Endothelial cell of umbilical vein (primary cell): ENCODE results near the gene CCBE1. TPM values are rescaled to one million over a fixed set of nuclear protein-coding genes. Genes with fewer than 3 reads are reported as not detected.

Experiments
- BruUV-seq: library from RNA; stranded (reverse); fragments of 400-500 nt; replicated peaks from 2 replicates; lab custom pipeline; 2021; lab: Mats Ljungman, UMichigan
- CTCF ChIA-PET: fragments of 300-600, 350-600 bp; sonication (Branson Sonifier 250); formaldehyde crosslinking; loops from one replicate; lab custom pipeline; 2021; ENCODE audit warnings: antibody characterized with exemption, inconsistent platforms; lab: Charles Lee
- POLR2A ChIA-PET: fragments of 300-600, 350-600 bp; sonication (Branson Sonifier 250); formaldehyde crosslinking; loops from one replicate; lab custom pipeline; 2021; ENCODE audit warnings: antibody characterized with exemption, inconsistent platforms; lab: Charles Lee
- DNase-seq: peaks from one replicate; pipeline ENCODE4 v3.0.0-alpha.2; 2011; ENCODE audit warnings: low read depth, low spot score
- FAIRE-seq: peaks from 2 replicates; lab custom pipeline; 2011; peaks lifted over from hg19 to GRCh38; lab: Jason Lieb, UNC
- H2AFZ ChIP-seq: 2 replicates; pipeline ENCODE4 v1.6.0; 2012; ENCODE audit warnings: low read depth, low read length, control low read depth, inconsistent platforms
- H3K27ac ChIP-seq: 2 replicates; pipeline ENCODE4 v1.5.1; 2011; ENCODE audit warnings: low read depth, mild to moderate bottlenecking, control low read depth, low read length, moderate library complexity; ENCODE audit not compliant: insufficient read depth
- H3K27me3 ChIP-seq, 2 experiments: 2 replicates each; pipeline versions ENCODE4 v1.6.0 to v1.6.1; 2011; ENCODE audit warnings: low read length in 2 of 2, mixed read lengths in 1 of 2; ENCODE audit not compliant: control insufficient read depth in 2 of 2, insufficient read depth in 2 of 2
- H3K36me3 ChIP-seq, 2 experiments: 2 replicates in 1 of 2; 3 replicates in 1 of 2; pipeline ENCODE4 v1.5.1; 2011; ENCODE audit warnings: low read length in 2 of 2, mild to moderate bottlenecking in 1 of 2, moderate library complexity in 1 of 2; ENCODE audit not compliant: control insufficient read depth in 2 of 2, insufficient read depth in 2 of 2; ENCODE audit errors: extremely low read depth in 1 of 2
- H3K4me1 ChIP-seq: 3 replicates; pipeline ENCODE4 v1.5.1; 2011; ENCODE audit warnings: mild to moderate bottlenecking, low read length; ENCODE audit not compliant: control insufficient read depth, insufficient read depth; ENCODE audit errors: extremely low read depth
- H3K4me2 ChIP-seq: 2 replicates; pipeline ENCODE4 v1.6.1; 2011; ENCODE audit warnings: low read length, control low read depth, mixed read lengths; ENCODE audit not compliant: insufficient read depth
- H3K4me3 ChIP-seq, 3 experiments: fragments of 200-600 bp in 1 of 3; sonication (generic), shearing (Covaris generic) in 1 of 3; replicated peaks in 1 of 3; 2 replicates each; pipeline ENCODE4 v1.5.1; 2011 to 2016; ENCODE audit warnings: control low read depth in 3 of 3, low read length in 3 of 3, mild to moderate bottlenecking in 2 of 3, inconsistent platforms in 1 of 3, low read depth in 1 of 3, moderate library complexity in 1 of 3; ENCODE audit not compliant: insufficient read depth in 1 of 3
- H3K79me2 ChIP-seq: 2 replicates; pipeline ENCODE4 v1.6.0; 2012; ENCODE audit warnings: low read length, inconsistent platforms; ENCODE audit not compliant: control insufficient read depth, insufficient read depth
- H3K9ac ChIP-seq: replicated peaks from 2 replicates; pipeline ENCODE3; 2011; ENCODE audit warnings: low read length, control low read depth; ENCODE audit not compliant: insufficient read depth; ENCODE audit errors: extremely low read depth
- H3K9me1 ChIP-seq: replicated peaks from 3 replicates; pipeline ENCODE4 v1.6.0; 2011; ENCODE audit warnings: mild to moderate bottlenecking, low read length; ENCODE audit not compliant: control insufficient read depth, insufficient read depth; ENCODE audit errors: extremely low read depth
- H3K9me3 ChIP-seq: replicated peaks from 2 replicates; pipeline ENCODE4 v1.5.1; 2012; ENCODE audit warnings: low read length, inconsistent platforms; ENCODE audit not compliant: control insufficient read depth, insufficient read depth
- H4K20me1 ChIP-seq: replicated peaks from 2 replicates; pipeline ENCODE3; 2011; ENCODE audit warnings: mild to moderate bottlenecking, low read length; ENCODE audit not compliant: control insufficient read depth, insufficient read depth; ENCODE audit errors: extremely low read depth
- CTCF ChIP-seq, 2 donors: IDR thresholded peaks; 1 replicate in 1 of 2; 2 replicates in 1 of 2; pipeline ENCODE4 v1.5.1; 2011; ENCODE audit warnings: low read length in 2 of 2, mild to moderate bottlenecking in 2 of 2, moderate library complexity in 2 of 2, control low read depth in 1 of 2, inconsistent platforms in 1 of 2, low read depth in 1 of 2; ENCODE audit not compliant: insufficient read depth in 1 of 2; ENCODE audit errors: extremely low read depth in 1 of 2
- EZH2 ChIP-seq: IDR thresholded peaks from 2 replicates; pipeline ENCODE4 v1.6.1; 2012; ENCODE audit warnings: borderline replicate concordance, low read depth, mild to moderate bottlenecking, moderate library complexity, low read length, inconsistent platforms; ENCODE audit not compliant: severe bottlenecking
- FOS ChIP-seq: IDR thresholded peaks from 2 replicates; pipeline ENCODE4 v1.6.1; 2011; ENCODE audit warnings: mild to moderate bottlenecking, low read length, moderate library complexity, borderline replicate concordance; ENCODE audit not compliant: insufficient read depth
- GATA2 ChIP-seq: IDR thresholded peaks from 2 replicates; pipeline ENCODE4 v1.7.0; 2011; ENCODE audit warnings: low read depth, mild to moderate bottlenecking, moderate library complexity, mixed read lengths, low read length; ENCODE audit not compliant: insufficient read length, insufficient read depth
- JUN ChIP-seq: IDR thresholded peaks from 2 replicates; pipeline ENCODE4 v1.6.1; 2011; ENCODE audit warnings: borderline replicate concordance, low read depth; ENCODE audit not compliant: insufficient read length, insufficient read depth
- MAX ChIP-seq: IDR thresholded peaks from 2 replicates; pipeline ENCODE4 v1.6.1; 2011; ENCODE audit not compliant: insufficient read depth, insufficient read length
- MYC ChIP-seq: IDR thresholded peaks from one replicate; pipeline ENCODE4 v1.6.1; 2011; ENCODE audit warnings: mild to moderate bottlenecking, low read depth, low read length
- POLR2A ChIP-seq: IDR thresholded peaks from 2 replicates; pipeline ENCODE4 v1.6.1; 2012; ENCODE audit warnings: low read depth, mild to moderate bottlenecking, control low read depth, low read length
- POLR2AphosphoS5 ChIP-seq: IDR thresholded peaks from 2 replicates; pipeline ENCODE4 v1.6.1; 2012; ENCODE audit warnings: low read depth, mild to moderate bottlenecking, control low read depth, low read length, moderate library complexity; ENCODE audit not compliant: insufficient read depth
- dilution Hi-C: fragments of 300-500 bp; cut with MboI; formaldehyde crosslinking; loops from one replicate; pipeline ENCODE4 v1.15.0; 2019; ENCODE audit warnings: low sequenced_read_pairs; ENCODE audit not compliant: extremely low pct_ligation_motif_present
- intact Hi-C: fragments of 100-400 bp; cut with micrococcal nuclease; formaldehyde crosslinking; loops from one replicate; pipeline ENCODE4 v1.10.0; 2022
- polyA plus RNA-seq, 4 experiments: library from polyadenylated mRNA; depleted of rRNA in 3 of 4; stranded (reverse) in 3 of 4; unstranded in 1 of 4; fragments of >200 nt; gene quantifications; 2 replicates each; pipeline versions ENCODE4 v1.2.1 to v1.2.3, GENCODE V29; 2011 to 2012; ENCODE audit warnings: missing spikeins in 1 of 4
- total RNA-seq: library from RNA; stranded (reverse); gene quantifications from 2 replicates; pipeline ENCODE4 v1.2.3, GENCODE V29; 2021

The CCBE1 gene
- total and polyA plus RNA-seq, 2 donors (not counting 3 experiments of a cell fraction or from before 2014, with no cell fraction given): 0.04 TPM; not detected in 1

DNA sequence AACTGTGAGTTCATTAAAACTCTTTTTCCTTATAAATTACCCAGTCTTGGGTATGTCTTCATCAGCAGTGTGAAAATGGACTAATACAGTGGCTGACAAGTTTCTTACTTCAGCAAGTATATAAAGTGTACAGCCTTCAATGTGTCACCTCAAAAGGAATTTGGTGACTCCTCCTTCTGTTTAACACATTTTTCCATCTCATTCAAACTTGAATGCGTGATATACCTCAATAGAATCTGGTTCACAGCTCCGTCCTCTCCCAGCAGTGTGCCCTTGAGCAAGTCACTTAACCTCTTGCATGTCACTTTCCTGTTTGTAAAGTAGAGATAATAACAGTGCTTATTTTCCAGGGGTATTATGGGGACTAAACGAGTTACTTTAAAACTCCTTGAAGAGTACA lies 159.6 kb downstream of the CCBE1 start:
- H3K4me3 ChIP-seq: no peak overlapping the region
- DNase-seq (no peak), FAIRE-seq (no peak)
- no peak overlapping the region for H3K9ac ChIP-seq
- POLR2A ChIA-PET: no interaction called here
- H3K9me1 ChIP-seq: no peaks in the 10 kb centered on the region
- intact Hi-C loops: no loop called here
- H3K4me1 ChIP-seq: no peaks in the 10 kb centered on the region
- no peak for TF ChIP-seq MYC
- no peak for TF ChIP-seq FOS
- TF ChIP-seq EZH2: no peak
- no peak for TF ChIP-seq GATA2
- no peak for TF ChIP-seq CTCF (IDR thresholded peaks at IDR 0.05; ENCODE audit: extremely low read depth in 1 of 2, insufficient read depth in 1 of 2, low read depth in 1 of 2, low read length in 2 of 2)
- TF ChIP-seq POLR2AphosphoS5: no peak
- TF ChIP-seq JUN: no peak
- TF ChIP-seq MAX: no peak
- TF ChIP-seq POLR2A: no peak
- no TSS peak for BruUV-seq
- H3K36me3 ChIP-seq: no peaks in the 10 kb centered on the region
- H3K27me3 ChIP-seq: no peaks in the 10 kb centered on the region
- H3K9me3 ChIP-seq: no peaks in the 10 kb centered on the region
- no peak overlapping the region for H2AFZ ChIP-seq
- dilution Hi-C loops: no loop called here
- H4K20me1 ChIP-seq: no peaks in the 10 kb centered on the region
- no peaks in the 10 kb centered on the region for H3K79me2 ChIP-seq
- no peak overlapping the region for H3K27ac ChIP-seq
- no peak overlapping the region for H3K4me2 ChIP-seq
- CTCF ChIA-PET: interaction anchor here (0.9 kb wide), 1 partner anchor 286 kb away, joined by 3 read pairs; no protein-coding TSS in a partner anchor
